ENCODE measurements around the gene SAP130.

The SAP130 gene

DNA sequence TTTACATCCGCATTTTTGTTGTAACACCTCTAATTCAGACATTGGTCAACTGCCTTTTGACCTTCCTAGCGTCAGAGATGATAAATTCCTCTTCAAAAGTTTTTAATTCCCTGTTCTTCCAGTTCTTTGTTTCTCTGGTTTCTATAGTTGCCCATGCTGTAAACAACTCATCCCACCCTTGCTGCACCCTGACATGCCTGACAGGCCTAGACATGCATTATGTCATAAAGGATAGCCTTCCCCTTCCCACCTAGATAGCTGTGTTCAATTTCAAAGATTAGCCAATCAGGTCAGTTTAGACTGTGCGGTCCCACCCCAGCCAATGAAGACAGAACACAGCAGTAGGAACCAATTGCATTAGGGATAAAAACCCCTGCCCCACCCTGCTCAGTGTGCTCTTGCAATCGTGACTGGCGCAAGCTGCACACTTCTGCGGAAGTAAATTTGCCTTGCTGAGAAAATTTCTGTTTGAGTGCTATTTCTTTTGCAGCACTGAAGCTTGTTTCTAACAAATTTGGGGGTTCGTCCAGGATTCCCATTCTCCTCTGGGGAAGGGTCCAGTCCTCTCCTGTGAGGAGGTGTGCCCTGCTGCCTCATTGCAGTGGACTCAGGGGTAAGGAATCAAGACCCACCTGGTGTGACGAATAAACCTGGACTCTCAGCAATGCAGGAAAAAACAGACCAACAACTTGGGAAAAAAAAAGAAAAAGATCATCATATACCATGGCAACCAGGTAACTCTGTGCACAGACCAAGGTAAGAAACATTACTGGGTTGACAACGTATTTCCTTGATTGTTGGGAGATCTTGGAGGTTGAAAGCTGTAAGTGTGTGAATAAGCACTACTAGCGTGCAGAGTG lies 9.1 kb upstream of the SAP130 start:
- H3K4me2 ChIP-seq = no peak overlapping the region
- no peaks in the 10 kb centered on the region for H3K79me2 ChIP-seq (ENCODE audit: insufficient read depth, low read depth)
- no peak overlapping the region for H2AFZ ChIP-seq (ENCODE audit: low read depth)
- TF ChIP-seq, protein P1, sequence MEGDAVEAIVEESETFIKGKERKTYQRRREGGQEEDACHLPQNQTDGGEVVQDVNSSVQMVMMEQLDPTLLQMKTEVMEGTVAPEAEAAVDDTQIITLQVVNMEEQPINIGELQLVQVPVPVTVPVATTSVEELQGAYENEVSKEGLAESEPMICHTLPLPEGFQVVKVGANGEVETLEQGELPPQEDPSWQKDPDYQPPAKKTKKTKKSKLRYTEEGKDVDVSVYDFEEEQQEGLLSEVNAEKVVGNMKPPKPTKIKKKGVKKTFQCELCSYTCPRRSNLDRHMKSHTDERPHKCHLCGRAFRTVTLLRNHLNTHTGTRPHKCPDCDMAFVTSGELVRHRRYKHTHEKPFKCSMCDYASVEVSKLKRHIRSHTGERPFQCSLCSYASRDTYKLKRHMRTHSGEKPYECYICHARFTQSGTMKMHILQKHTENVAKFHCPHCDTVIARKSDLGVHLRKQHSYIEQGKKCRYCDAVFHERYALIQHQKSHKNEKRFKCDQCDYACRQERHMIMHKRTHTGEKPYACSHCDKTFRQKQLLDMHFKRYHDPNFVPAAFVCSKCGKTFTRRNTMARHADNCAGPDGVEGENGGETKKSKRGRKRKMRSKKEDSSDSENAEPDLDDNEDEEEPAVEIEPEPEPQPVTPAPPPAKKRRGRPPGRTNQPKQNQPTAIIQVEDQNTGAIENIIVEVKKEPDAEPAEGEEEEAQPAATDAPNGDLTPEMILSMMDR (conservative IDR thresholded peaks at IDR 0.05; ENCODE audit: low read depth, low read length) = no peak
- no peaks in the 10 kb centered on the region for H3K36me3 ChIP-seq (ENCODE audit: insufficient read depth)
- H3K9ac ChIP-seq = no peak overlapping the region
- no peak overlapping the region for H3K27ac ChIP-seq
- no peaks in the 10 kb centered on the region for H3K4me1 ChIP-seq (ENCODE audit: low read depth, poor library complexity, severe bottlenecking)
- no peaks in the 10 kb centered on the region for H3K27me3 ChIP-seq (ENCODE audit: insufficient read depth, low read depth)
- H3K4me3 ChIP-seq (IDR thresholded peaks at IDR 0.05; ENCODE audit: insufficient read depth, low read depth, low read length) = no peak overlapping the region
- H4K20me1 ChIP-seq (ENCODE audit: insufficient read depth) = no peaks in the 10 kb centered on the region

- Histone ChIP-seq H3K9ac (no peak overlapping the region), H3K36me3 (ENCODE audit: insufficient read depth) (no peaks in the 10 kb centered on the region), H3K4me2 (no peak overlapping the region), H3K27me3 (ENCODE audit: insufficient read depth, low read depth) (no peaks in the 10 kb centered on the region), H2AFZ (ENCODE audit: low read depth) (no peak overlapping the region), H3K79me2 (ENCODE audit: insufficient read depth, low read depth) (no peaks in the 10 kb centered on the region), H3K27ac (no peak overlapping the region), H3K4me3 (IDR thresholded peaks at IDR 0.05; ENCODE audit: insufficient read depth, low read depth, low read length) (no peak overlapping the region), H3K4me1 (ENCODE audit: low read depth, poor library complexity, severe bottlenecking) (no peaks in the 10 kb centered on the region), H4K20me1 (ENCODE audit: insufficient read depth) (no peaks in the 10 kb centered on the region)
- TF ChIP-seq, protein P1 (conservative IDR thresholded peaks at IDR 0.05; ENCODE audit: low read depth, low read length) = no peak
Measured at GRCh38 chr2:128032092-128032491, 4.2 kb upstream of the SAP130 start.

- H3K36me3 ChIP-seq (ENCODE audit: insufficient read depth) = no peaks in the 10 kb centered on the region
- H3K4me1 ChIP-seq (ENCODE audit: low read depth, poor library complexity, severe bottlenecking) = peaks cover 8% of the 10 kb centered on the region
- H3K9ac ChIP-seq = no peak overlapping the region; the same call in 1 of the 2 replicates
- H4K20me1 ChIP-seq (ENCODE audit: insufficient read depth) = no peaks in the 10 kb centered on the region
- no peaks in the 10 kb centered on the region for H3K79me2 ChIP-seq (ENCODE audit: insufficient read depth, low read depth)
- peak overlapping the region; percentile 87 for H2AFZ ChIP-seq (ENCODE audit: low read depth)
- TF ChIP-seq, protein P1 (conservative IDR thresholded peaks at IDR 0.05; ENCODE audit: low read depth, low read length) = no peak
- peak overlapping the region; percentile 35 for H3K4me3 ChIP-seq (IDR thresholded peaks at IDR 0.05; ENCODE audit: insufficient read depth, low read depth, low read length)
- no peaks in the 10 kb centered on the region for H3K27me3 ChIP-seq (ENCODE audit: insufficient read depth, low read depth)
- peak overlapping the region; percentile 31 for H3K4me2 ChIP-seq
- H3K27ac ChIP-seq = no peak overlapping the region
Measured at GRCh38 chr2:128028668-128029054, 802 bp upstream of the SAP130 start.

DNA sequence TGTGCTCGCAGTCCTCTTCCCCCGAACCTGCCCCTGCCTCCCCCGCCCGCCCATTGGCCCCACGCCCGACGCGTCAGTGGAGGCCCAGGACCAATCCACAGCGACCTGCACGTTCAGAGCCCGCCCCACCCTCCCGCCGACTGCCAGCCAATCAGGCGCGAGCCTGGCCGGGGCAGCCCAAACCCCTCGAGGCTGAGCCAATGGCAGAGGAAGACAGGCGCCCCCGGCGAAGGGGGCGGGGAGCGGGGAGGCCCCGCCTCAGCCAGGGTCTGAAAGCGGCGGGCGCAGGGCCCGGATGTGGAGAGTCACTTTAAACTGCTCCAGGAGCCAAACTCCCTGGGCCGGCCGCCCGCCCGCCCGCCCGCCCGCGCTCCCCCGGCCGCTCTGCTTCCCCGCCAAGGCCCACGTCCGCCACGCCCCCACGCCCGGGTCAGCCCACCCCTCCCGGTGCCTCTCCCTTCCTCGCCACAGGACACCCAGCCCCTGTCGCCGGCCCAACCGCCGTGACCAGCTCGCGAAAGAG lies 520 bp downstream of the SAP130 start:
- Histone ChIP-seq H2AFZ (ENCODE audit: low read depth) (peak overlapping the region; percentile 87; the same call in 1 of the 2 replicates), H3K4me3 (IDR thresholded peaks at IDR 0.05; ENCODE audit: insufficient read depth, low read depth, low read length) (peak overlapping the region; percentile 57), H3K79me2 (ENCODE audit: insufficient read depth, low read depth) (no peaks in the 10 kb centered on the region), H3K27me3 (ENCODE audit: insufficient read depth, low read depth) (no peaks in the 10 kb centered on the region), H3K36me3 (ENCODE audit: insufficient read depth) (no peaks in the 10 kb centered on the region), H3K27ac (peak overlapping the region; percentile 30; the same call in 1 of the 2 replicates), H3K9ac (no peak overlapping the region; the same call in 1 of the 2 replicates), H3K4me1 (ENCODE audit: low read depth, poor library complexity, severe bottlenecking) (peaks cover 8% of the 10 kb centered on the region), H3K4me2 (no peak overlapping the region), H4K20me1 (ENCODE audit: insufficient read depth) (no peaks in the 10 kb centered on the region)
- TF ChIP-seq, protein P1 (conservative IDR thresholded peaks at IDR 0.05; ENCODE audit: low read depth, low read length) = no peak

All from KMS-11 (cell line).